K562 (cell line): Measurements from ENCODE around the gene PPP1R15A. TPM values are rescaled to one million over a fixed set of nuclear protein-coding genes. Genes with fewer than 3 reads are reported as not detected.
A peak's percentile ranks its signal among the peaks of the same experiment; 100 is the strongest.

Source experiments
- BRF1 ChIP-seq: IDR thresholded peaks from 3 replicates; pipeline ENCODE4 v1.6.1; 2011; ENCODE audit warnings: borderline replicate concordance, mild to moderate bottlenecking; ENCODE audit not compliant: insufficient read length; ENCODE audit errors: extremely low read depth
- CBX8 ChIP-seq: fragments of 200-600 bp; sonication (generic); IDR thresholded peaks from 2 replicates; pipeline ENCODE4 v1.6.1; 2012; ENCODE audit warnings: borderline replicate concordance, mixed run types, low read depth, mild to moderate bottlenecking, moderate library complexity, mixed read lengths, low read length, control low read depth, inconsistent platforms; ENCODE audit not compliant: poor library complexity, severe bottlenecking; ENCODE audit errors: extremely low read depth
- FOXA3 ChIP-seq, 2 experiments: fragments of 450-650 bp in 1 of 2; sonication (generic) in 1 of 2; formaldehyde crosslinking; IDR thresholded peaks in 1 of 2; conservative IDR thresholded peaks in 1 of 2; 2 replicates each; pipeline versions ENCODE4 v1.4.0 to v1.8.0; 2020 to 2022; ENCODE audit warnings: mild to moderate bottlenecking in 2 of 2, missing genetic modification reagents in 1 of 2
- FOXJ3 ChIP-seq: sonication (generic); formaldehyde crosslinking; IDR thresholded peaks from 2 replicates; pipeline ENCODE4 v1.4.0; 2020; ENCODE audit warnings: mild to moderate bottlenecking, missing genetic modification reagents
- HNRNPUL1 ChIP-seq: fragments of 200-400 bp; formaldehyde crosslinking; IDR thresholded peaks from 2 replicates; pipeline ENCODE4 v1.6.1; 2017; ENCODE audit warnings: low read length
- NFATC3 ChIP-seq: fragments of 450-650 bp; IDR thresholded peaks from 2 replicates; pipeline ENCODE4 v1.6.1; 2017; ENCODE audit warnings: mild to moderate bottlenecking
- SETDB1 ChIP-seq: IDR thresholded peaks from one replicate; pipeline ENCODE4 v1.6.1; 2012; ENCODE audit warnings: low read length, control low read depth, inconsistent platforms
- TAL1 ChIP-seq: fragments of 450-650 bp; IDR thresholded peaks from 2 replicates; pipeline ENCODE4 v1.6.1; 2016; ENCODE audit warnings: mild to moderate bottlenecking
- TBP ChIP-seq: optimal IDR thresholded peaks from 2 replicates; pipeline ENCODE3; 2011; ENCODE audit warnings: low read depth, low read length, improper control_type of control experiment
- TRIM25 ChIP-seq: fragments of 450-650 bp; IDR thresholded peaks from 2 replicates; pipeline ENCODE4 v1.7.0; 2016; ENCODE audit warnings: borderline replicate concordance
- ZBTB8A ChIP-seq: fragments of 450-650 bp; IDR thresholded peaks from 2 replicates; pipeline ENCODE4 v1.6.1; 2018; ENCODE audit warnings: mild to moderate bottlenecking, moderate library complexity; ENCODE audit not compliant: partially characterized antibody
- ZFP30 ChIP-seq: fragments of 250-450 bp; sonication (Bioruptor Pico); IDR thresholded peaks from 2 replicates; pipeline ENCODE4 v1.8.0; 2022; ENCODE audit warnings: moderate library complexity, mild to moderate bottlenecking, inconsistent platforms, borderline replicate concordance
- ZKSCAN3 ChIP-seq: fragments of 250-450 bp; sonication (Bioruptor Pico); IDR thresholded peaks from 2 replicates; pipeline ENCODE4 v1.4.0; 2020
- ZNF311 ChIP-seq: fragments of 250-450 bp; sonication (Bioruptor Pico); IDR thresholded peaks from 2 replicates; pipeline ENCODE4 v1.4.0; 2020; ENCODE audit warnings: mild to moderate bottlenecking, moderate library complexity
- ZNF766 ChIP-seq: fragments of 200-800 bp; sonication (Bioruptor generic); conservative IDR thresholded peaks from 2 replicates; pipeline ENCODE4 v1.6.1; 2016; ENCODE audit warnings: missing genetic modification characterization, missing compliant biosample characterization
- ZSCAN29 ChIP-seq: fragments of 450-650 bp; IDR thresholded peaks from 2 replicates; pipeline ENCODE4 v1.6.1; 2017
- polyA plus RNA-seq, 8 experiments: library from polyadenylated mRNA; depleted of rRNA in 4 of 8; stranded (reverse) in 5 of 8; unstranded in 3 of 8; fragments of >200 nt; fragmentation: Nextera tagmentation in 2 of 8; fragmentation: Illumina TruSeq in 1 of 8; extraction: Ambion mirVana in 2 of 8; extraction: Trizol in 1 of 8; gene quantifications; 2 replicates each; pipeline versions ENCODE4 v1.2.1 to v1.2.3, GENCODE V29; 2011 to 2014; ENCODE audit warnings: inconsistent platforms in 1 of 8, missing spikeins in 1 of 8
- total RNA-seq, 7 experiments: library from RNA; depleted of rRNA in 6 of 7; stranded (reverse); fragments of >200 nt in 6 of 7; fragmentation: Illumina TruSeq in 2 of 7; extraction: Trizol in 2 of 7; gene quantifications; 2 replicates each; pipeline versions ENCODE4 v1.2.1 to v1.2.3, GENCODE V29; 2011 to 2021; ENCODE audit warnings: low replicate concordance in 1 of 7
- TF ChIP-seq, protein P1 (sequence below): fragments of 450-650 bp; IDR thresholded peaks from 2 replicates; pipeline ENCODE4 v1.6.1; 2014; ENCODE audit warnings: low read depth, mild to moderate bottlenecking, moderate library complexity, borderline replicate concordance

Gene PPP1R15A
- total and polyA plus RNA-seq, 9 of the 15 experiments (the other 6 are each of a cell fraction or from before 2014, with no cell fraction given), result 0.42 to 73.7 (median 44.0) TPM

DNA sequence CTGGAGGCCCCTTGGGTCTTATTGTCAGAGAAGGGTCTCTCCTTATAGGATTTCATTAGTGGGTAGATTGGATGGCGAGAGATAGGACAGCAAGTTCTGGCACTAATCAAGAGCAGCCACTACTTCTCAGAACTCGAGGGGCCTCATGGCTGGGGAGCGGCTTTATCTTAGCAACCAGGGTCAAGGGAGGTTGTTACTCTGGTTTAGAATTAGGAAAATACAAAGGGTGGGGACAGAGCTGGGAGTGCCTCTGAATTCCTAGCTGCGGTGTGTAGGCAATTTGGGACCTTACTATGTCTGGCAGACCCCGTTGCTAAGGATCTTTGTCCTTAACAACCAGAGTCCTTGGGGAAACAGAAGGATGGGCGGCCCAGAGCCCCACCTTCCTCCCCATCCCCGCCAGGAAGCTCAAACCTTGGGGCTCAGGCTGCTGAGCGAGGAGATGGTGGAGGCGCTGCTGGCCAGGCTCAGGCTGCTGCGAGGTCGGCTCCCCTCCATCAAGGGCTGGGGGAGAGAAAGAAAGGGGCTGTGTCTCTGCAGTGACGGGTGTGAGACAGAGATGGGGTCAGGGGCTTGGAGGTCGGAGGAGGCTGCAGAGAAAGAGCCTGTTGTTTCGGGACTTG lies 5.0 kb upstream of the PPP1R15A start (continued):
- TF ChIP-seq HNRNPUL1 (no peak), TRIM25 (no peak), ZNF311 (CRISPR knock-in tag) (no peak), TAL1 (peak; percentile 43; the same call in 1 of the 2 replicates), FOXA3 (CRISPR knock-in tag; conservative IDR thresholded peaks at IDR 0.05 in 1 of 2, IDR thresholded peaks at IDR 0.05 in 1 of 2) (no peak), TBP (peak; percentile 21), ZFP30 (no peak), SETDB1 (no peak), CBX8 (no peak), BRF1 (no peak), ZKSCAN3 (no peak), NFATC3 (no peak), ZSCAN29 (no peak), ZNF766 (no peak), FOXJ3 (no peak), ZBTB8A (no peak)
- TF ChIP-seq, protein P1, sequence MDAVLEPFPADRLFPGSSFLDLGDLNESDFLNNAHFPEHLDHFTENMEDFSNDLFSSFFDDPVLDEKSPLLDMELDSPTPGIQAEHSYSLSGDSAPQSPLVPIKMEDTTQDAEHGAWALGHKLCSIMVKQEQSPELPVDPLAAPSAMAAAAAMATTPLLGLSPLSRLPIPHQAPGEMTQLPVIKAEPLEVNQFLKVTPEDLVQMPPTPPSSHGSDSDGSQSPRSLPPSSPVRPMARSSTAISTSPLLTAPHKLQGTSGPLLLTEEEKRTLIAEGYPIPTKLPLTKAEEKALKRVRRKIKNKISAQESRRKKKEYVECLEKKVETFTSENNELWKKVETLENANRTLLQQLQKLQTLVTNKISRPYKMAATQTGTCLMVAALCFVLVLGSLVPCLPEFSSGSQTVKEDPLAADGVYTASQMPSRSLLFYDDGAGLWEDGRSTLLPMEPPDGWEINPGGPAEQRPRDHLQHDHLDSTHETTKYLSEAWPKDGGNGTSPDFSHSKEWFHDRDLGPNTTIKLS, result no peak
- TF ChIP-seq, all 486 proteins: peak for 32
